ENCODE data around the gene CD2.

- TF ChIP-seq POLR2AphosphoS5 (IDR thresholded peaks at IDR 0.05; ENCODE audit: low read depth, low read length) = no peak
- TF ChIP-seq TAF1 (IDR thresholded peaks at IDR 0.05; ENCODE audit: borderline replicate concordance, insufficient read depth, low read length) = no peak
- TF ChIP-seq REST (IDR thresholded peaks at IDR 0.05; ENCODE audit: insufficient read depth in 1 of 2, low read depth in 2 of 2, low read length in 2 of 2) = no peak
- no peak for TF ChIP-seq FOXP2 (optimal IDR thresholded peaks at IDR 0.05; ENCODE audit: borderline replicate concordance, extremely low read depth, extremely low read length, insufficient read depth)
- no peak for TF ChIP-seq SIN3A (IDR thresholded peaks at IDR 0.05; ENCODE audit: borderline replicate concordance, insufficient read depth, low read length)
Measured at GRCh38 chr1:116817582-116818064, 63.4 kb downstream of the CD2 start.
